Right ventricle myocardium superior (tissue), 1 donor: ENCODE measurements around the gene LRP1. TPM values are rescaled to one million over a fixed set of nuclear protein-coding genes. Genes with fewer than 3 reads are reported as not detected.

ENCODE experiments used
- ATAC-seq: fragments of 200-7000 bp; cut with Tn5 transposase; one replicate; pipeline ENCODE4 v1.9.1; 2020; ENCODE audit warnings: mild to moderate bottlenecking; ENCODE audit not compliant: poor library complexity
- DNase-seq: peaks from one replicate; pipeline ENCODE4 v3.0.0-alpha.2; 2020
- intact Hi-C: fragments of 100-400 bp; cut with DNase I; formaldehyde crosslinking; loops from one replicate; pipeline ENCODE4 v1.11.2; 2022
- total RNA-seq: library from RNA; stranded (reverse); fragmentation: NEBNext Ultra II Directional; extraction: Animal tissue kit (Norgen Biotek cat#: 25700); gene quantifications from one replicate; pipeline ENCODE4 v1.2.1, GENCODE V29; 2021
- donor health status: DM: no; HTN: yes; CAD: no; lungs with severe emphysema.

LRP1 gene
- total RNA-seq, 1 donor from 2014 or later: 121 TPM

- DNase-seq (no peak), ATAC-seq (no peak)
- intact Hi-C loops: no loop called here
Observed at GRCh38 chr12:57179331-57180086, 51.2 kb downstream of the LRP1 start.

DNA sequence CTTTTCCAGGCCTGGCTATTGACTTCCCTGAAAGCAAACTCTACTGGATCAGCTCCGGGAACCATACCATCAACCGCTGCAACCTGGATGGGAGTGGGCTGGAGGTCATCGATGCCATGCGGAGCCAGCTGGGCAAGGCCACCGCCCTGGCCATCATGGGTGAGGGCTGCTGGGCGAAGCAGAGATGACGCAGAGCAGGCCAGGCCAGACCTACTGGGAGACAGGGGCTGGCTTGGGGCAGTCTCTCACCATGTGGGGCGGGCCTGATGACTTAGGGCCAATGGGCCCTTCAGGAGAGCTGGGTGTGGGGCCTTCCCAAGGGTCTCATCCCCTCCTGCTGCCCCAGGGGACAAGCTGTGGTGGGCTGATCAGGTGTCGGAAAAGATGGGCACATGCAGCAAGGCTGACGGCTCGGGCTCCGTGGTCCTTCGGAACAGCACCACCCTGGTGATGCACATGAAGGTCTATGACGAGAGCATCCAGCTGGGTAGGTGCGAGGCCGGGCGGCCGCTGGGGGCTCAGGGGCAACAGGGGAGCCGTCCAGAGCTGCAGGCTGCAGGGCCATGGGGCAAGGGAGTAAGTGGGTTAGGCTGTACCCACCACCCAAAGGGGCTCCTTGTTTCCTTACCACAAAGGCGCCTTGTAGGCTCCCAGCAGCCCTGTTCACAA is 52.2 kb downstream of the LRP1 start:
- DNase-seq (no peak), ATAC-seq (no peak)
- intact Hi-C loops: no loop called here

- ATAC-seq (no peak), DNase-seq (no peak)
- intact Hi-C loops: no loop called here
Observed at GRCh38 chr12:57181072-57181471, 52.8 kb downstream of the LRP1 start.

GRCh38 chr12:57181561-57182155 is 53.4 kb downstream of the LRP1 start:
- intact Hi-C loops: no loop called here
- ATAC-seq (no peak), DNase-seq (no peak)

DNA sequence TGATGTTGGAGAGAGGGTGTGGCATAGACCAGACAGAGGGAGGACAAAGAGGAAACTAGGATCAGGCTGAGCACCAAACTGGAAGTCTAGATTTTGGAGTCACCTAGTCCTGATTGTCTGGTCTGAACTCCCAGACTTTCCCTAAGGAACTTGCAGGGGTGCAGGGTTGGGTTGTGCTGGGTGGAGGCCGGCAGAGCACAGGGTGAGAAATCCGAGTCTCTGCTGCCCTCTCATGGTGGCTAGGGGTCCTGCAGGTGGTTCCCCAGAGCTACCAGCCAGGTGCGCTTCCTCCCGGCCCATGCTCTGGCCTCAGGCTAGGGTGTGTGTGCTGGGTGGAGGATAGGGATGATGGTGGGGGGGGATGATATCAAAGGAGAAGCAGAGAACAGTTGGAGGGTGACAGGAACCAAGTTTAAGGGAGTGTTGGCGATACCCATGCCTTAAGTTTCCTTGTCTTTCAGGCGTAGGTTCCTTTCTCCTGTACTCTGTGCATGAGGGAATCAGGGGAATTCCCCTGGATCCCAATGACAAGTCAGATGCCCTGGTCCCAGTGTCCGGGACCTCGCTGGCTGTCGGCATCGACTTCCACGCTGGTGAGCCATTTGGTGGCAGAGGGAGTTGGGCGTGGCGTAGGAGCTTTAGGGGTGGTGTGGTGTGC is 54.8 kb downstream of the LRP1 start:
- ATAC-seq (peak; percentile 83), DNase-seq (peak; percentile 82)
- intact Hi-C loops: no loop called here

- intact Hi-C loops: no loop called here
- DNase-seq (no peak), ATAC-seq (no peak)
Observed at GRCh38 chr12:57183939-57184725, 55.8 kb downstream of the LRP1 start.

- intact Hi-C loops: no loop called here
- ATAC-seq (no peak), DNase-seq (no peak)
Observed at GRCh38 chr12:57185403-57185802, 57.1 kb downstream of the LRP1 start.

- DNase-seq (no peak), ATAC-seq (no peak)
- intact Hi-C loops: no loop called here
Observed at GRCh38 chr12:57185906-57186508, 57.7 kb downstream of the LRP1 start.

GRCh38 chr12:57187222-57188089 is 59.2 kb downstream of the LRP1 start:
- no peak for DNase-seq
- ATAC-seq: no peak
- intact Hi-C loops: no loop called here

DNA sequence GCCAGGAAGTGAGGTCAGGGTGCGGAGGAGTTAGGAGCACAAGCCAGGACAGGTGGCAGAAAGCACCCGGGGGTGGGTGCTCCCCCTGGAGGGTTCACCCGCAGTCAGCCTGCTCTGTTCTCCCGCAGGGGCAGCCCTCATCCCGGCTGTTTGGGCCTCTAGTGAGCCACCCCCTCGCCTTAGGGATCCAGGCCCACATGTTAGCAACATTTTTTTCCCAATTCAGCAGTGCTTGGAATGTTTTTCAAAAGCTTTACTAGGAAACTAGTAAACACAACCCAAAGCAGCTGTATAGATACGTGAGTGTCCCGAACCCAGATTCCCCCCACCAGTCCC is 59.8 kb downstream of the LRP1 start:
- intact Hi-C loops: no loop called here
- DNase-seq (no peak), ATAC-seq (no peak)

DNA sequence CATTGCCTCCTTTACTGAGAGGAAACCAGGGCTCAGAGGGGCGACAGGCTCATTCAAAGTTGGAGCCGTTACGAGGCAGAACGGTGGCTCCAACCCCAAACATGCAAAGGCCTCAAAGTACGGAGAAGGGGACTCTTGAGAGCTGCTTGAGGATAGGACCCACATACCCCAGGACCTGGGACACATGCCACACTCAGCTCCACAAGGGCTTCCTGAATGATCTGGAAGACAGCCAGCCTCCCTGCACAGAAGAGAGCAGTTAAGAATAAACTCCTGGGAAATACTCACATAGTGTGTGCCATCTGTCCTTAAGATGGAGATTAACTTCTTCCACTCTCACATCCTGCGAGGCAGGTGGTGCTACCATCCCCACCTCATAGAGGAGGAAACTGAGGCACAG is 61.8 kb downstream of the LRP1 start:
- intact Hi-C loops: no loop called here
- DNase-seq (no peak), ATAC-seq (peak; percentile 77)

DNA sequence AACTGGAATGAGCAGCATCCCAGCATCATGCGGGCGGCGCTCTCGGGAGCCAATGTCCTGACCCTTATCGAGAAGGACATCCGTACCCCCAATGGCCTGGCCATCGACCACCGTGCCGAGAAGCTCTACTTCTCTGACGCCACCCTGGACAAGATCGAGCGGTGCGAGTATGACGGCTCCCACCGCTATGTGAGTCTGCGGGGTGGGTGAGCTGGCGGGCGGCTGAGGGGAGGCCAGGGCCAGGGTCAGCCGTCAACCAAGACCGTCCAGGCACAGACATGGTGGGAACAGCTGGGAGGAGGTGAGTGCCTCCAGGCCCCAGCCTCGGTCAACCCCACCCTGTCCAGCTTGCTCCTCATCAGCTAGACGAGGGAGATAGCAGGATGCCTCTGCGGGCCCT is 62.5 kb downstream of the LRP1 start:
- ATAC-seq: no peak
- no peak for DNase-seq
- intact Hi-C loops: no loop called here

GRCh38 chr12:57191410-57191809 is 63.1 kb downstream of the LRP1 start:
- ATAC-seq: no peak
- intact Hi-C loops: no loop called here
- DNase-seq: no peak

GRCh38 chr12:57192920-57193319 is 64.6 kb downstream of the LRP1 start:
- no peak for ATAC-seq
- intact Hi-C loops: no loop called here
- DNase-seq: no peak

DNA sequence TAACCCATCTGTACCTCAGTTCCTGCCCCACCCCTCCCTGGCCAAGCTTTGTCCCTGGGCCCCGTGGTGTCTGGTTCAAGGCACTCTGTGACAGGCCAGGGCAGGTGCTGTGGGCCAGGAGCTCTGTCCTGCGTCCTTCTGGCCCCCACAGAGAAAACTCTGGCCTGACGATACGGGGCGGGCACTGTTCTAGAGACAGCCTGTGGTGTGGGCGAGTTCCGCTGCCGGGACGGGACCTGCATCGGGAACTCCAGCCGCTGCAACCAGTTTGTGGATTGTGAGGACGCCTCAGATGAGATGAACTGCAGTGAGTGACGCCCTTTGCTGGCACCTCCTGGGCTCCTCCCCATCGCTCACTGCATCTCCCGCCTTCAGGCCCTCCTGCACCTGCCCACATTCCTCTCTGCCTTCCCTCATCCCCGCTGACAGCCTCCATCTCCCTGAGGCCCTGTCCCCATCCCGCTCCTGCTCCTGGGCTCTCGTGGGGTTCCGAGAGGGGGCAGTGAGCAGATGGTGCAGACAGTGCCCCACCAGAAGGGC is 65.5 kb downstream of the LRP1 start:
- DNase-seq (no peak), ATAC-seq (no peak)
- intact Hi-C loops: no loop called here

GRCh38 chr12:57194253-57194652 is 66.0 kb downstream of the LRP1 start:
- ATAC-seq: no peak
- no peak for DNase-seq
- intact Hi-C loops: no loop called here

DNA sequence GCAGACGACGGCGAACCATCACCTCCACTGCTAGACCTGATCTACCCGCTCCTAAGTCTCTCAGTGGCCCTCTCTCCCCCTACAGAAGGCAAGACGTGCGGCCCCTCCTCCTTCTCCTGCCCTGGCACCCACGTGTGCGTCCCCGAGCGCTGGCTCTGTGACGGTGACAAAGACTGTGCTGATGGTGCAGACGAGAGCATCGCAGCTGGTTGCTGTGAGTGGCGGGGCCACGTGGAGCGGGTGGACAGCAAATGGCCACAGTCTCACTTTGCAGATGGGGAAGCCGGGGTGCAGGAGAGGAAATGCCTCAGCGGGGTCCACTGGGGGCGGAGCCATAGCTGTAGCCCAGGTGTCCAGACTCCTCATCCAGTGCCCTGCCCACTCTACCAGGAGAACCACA is 66.9 kb downstream of the LRP1 start:
- intact Hi-C loops: no loop called here
- no peak for DNase-seq
- no peak for ATAC-seq
